Ecto neural progenitor cell (in vitro differentiated cells): ENCODE data around the gene OGDHL.
A peak's percentile ranks its signal among the peaks of the same experiment; 100 is the strongest.

Experiments used
- DNase-seq: peaks from one replicate; pipeline ENCODE4 v3.0.0-alpha.2; 2018; ENCODE audit warnings: low spot score

OGDHL gene

GRCh38 chr10:49756031-49756430, 6.1 kb downstream of the OGDHL start:
- DNase-seq, result no peak

- peak; percentile 35 for DNase-seq
Measured at GRCh38 chr10:49754951-49755350, 7.2 kb downstream of the OGDHL start.

GRCh38 chr10:49752584-49752983, 9.5 kb downstream of the OGDHL start:
- no peak for DNase-seq

GRCh38 chr10:49751636-49752510, 10.2 kb downstream of the OGDHL start:
- DNase-seq, result peak; percentile 32

- DNase-seq, result no peak
Measured at GRCh38 chr10:49751216-49751615, 10.9 kb downstream of the OGDHL start.

GRCh38 chr10:49750546-49750945, 11.6 kb downstream of the OGDHL start:
- no peak for DNase-seq

- DNase-seq, result peak; percentile 39
Measured at GRCh38 chr10:49749556-49750491, 12.3 kb downstream of the OGDHL start.

- DNase-seq, result no peak
Measured at GRCh38 chr10:49749144-49749543, 13.0 kb downstream of the OGDHL start.

GRCh38 chr10:49748006-49748405, 14.1 kb downstream of the OGDHL start:
- DNase-seq, result peak; percentile 36

- no peak for DNase-seq
Measured at GRCh38 chr10:49747303-49747646, 14.8 kb downstream of the OGDHL start.

GRCh38 chr10:49746626-49747302, 15.4 kb downstream of the OGDHL start:
- no peak for DNase-seq

GRCh38 chr10:49745756-49746155, 16.4 kb downstream of the OGDHL start:
- no peak for DNase-seq

GRCh38 chr10:49744924-49745605, 17.1 kb downstream of the OGDHL start:
- peak; percentile 35 for DNase-seq

GRCh38 chr10:49744091-49744685, 17.9 kb downstream of the OGDHL start:
- peak; percentile 39 for DNase-seq

- peak; percentile 41 for DNase-seq
Measured at GRCh38 chr10:49743464-49744075, 18.6 kb downstream of the OGDHL start.

- peak; percentile 29 for DNase-seq
Measured at GRCh38 chr10:49742683-49743463, 19.2 kb downstream of the OGDHL start.

GRCh38 chr10:49741108-49741995, 20.8 kb downstream of the OGDHL start:
- DNase-seq, result no peak

GRCh38 chr10:49740346-49741107, 21.6 kb downstream of the OGDHL start:
- DNase-seq, result peak; percentile 42
